Measurements from ENCODE around the gene CDH23.

DNA sequence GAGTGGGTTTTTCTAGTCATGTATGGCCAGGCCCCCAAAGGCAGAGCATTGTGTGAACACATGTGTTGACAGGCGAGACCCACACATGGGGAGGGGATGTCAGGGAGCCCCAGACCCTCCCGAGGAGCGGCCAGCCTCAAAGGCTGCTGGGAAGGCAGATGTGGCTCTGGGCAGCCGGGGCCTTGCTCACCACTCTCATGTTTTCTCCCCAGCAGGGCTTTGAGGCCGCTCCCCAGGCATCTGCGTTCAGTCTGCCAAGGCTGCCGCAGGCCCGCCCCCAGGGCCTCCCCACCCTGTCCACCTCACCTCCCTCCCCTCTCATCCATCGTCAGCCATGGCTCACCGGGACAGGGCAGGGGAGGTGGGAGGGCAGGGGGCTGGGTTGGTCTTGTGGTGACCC is 393.2 kb downstream of the CDH23 start:
- TF ChIP-seq RFX5 (IDR thresholded peaks at IDR 0.05) = no peak
- TF ChIP-seq, protein P1, sequence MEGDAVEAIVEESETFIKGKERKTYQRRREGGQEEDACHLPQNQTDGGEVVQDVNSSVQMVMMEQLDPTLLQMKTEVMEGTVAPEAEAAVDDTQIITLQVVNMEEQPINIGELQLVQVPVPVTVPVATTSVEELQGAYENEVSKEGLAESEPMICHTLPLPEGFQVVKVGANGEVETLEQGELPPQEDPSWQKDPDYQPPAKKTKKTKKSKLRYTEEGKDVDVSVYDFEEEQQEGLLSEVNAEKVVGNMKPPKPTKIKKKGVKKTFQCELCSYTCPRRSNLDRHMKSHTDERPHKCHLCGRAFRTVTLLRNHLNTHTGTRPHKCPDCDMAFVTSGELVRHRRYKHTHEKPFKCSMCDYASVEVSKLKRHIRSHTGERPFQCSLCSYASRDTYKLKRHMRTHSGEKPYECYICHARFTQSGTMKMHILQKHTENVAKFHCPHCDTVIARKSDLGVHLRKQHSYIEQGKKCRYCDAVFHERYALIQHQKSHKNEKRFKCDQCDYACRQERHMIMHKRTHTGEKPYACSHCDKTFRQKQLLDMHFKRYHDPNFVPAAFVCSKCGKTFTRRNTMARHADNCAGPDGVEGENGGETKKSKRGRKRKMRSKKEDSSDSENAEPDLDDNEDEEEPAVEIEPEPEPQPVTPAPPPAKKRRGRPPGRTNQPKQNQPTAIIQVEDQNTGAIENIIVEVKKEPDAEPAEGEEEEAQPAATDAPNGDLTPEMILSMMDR (IDR thresholded peaks at IDR 0.05) = no peak
- TF ChIP-seq POLR2A (IDR thresholded peaks at IDR 0.05; ENCODE audit: low read length) = no peak
- TF ChIP-seq HDAC2 (IDR thresholded peaks at IDR 0.05) = no peak

All from A549 (cell line).